NCI-H2081 treated with DMSO at 0.1 percent for 48 hours (cell line): ENCODE measurements around the gene STK25.
"Not testable (repeated sequence)": the region's sequence is repeated elsewhere in the genome, so short reads cannot be mapped to it uniquely, and the experiment has no call there.

ENCODE experiments used
- DNase-seq: peaks from one replicate; lab custom pipeline; 2025; lab: John Stamatoyannopoulos, UW

Gene STK25

DNA sequence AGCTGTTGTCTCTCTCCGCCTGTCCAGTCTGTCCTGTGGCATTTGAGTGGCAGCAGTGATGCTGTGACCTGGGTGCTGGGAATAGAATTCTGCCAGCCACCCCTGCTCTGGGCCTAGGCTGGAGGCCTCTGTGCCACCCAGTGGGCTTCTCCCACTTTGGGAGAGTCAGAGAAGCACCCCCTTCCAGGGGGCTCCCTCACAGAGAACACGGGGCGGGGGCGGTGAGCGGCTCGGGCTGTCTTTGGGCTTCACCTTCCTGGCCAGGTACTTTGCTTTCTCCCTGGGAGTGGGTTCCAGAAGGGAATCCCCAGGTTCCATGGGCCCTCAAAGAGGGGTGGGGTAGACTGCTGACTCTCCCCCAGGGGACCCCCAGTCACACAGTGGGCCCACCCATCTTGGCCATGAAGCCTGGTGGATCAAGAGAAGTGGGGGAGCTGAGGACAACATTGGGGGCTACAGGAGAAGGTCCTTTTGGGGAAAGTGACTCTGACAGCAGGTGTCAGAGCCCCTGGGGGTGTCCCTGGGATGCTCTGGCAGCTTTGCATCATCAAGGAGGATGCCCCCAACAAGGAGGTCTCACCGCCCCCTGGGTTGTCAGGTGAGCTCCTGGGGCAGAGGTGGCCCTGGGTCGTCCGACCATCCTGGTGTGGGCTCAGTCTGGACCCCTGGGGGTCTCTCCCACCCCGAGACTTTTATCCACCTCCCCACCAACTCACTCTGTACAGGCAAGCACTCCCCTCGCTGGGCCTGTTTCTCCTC, 31.4 kb upstream of the STK25 start:
- DNase-seq: no peak

DNA sequence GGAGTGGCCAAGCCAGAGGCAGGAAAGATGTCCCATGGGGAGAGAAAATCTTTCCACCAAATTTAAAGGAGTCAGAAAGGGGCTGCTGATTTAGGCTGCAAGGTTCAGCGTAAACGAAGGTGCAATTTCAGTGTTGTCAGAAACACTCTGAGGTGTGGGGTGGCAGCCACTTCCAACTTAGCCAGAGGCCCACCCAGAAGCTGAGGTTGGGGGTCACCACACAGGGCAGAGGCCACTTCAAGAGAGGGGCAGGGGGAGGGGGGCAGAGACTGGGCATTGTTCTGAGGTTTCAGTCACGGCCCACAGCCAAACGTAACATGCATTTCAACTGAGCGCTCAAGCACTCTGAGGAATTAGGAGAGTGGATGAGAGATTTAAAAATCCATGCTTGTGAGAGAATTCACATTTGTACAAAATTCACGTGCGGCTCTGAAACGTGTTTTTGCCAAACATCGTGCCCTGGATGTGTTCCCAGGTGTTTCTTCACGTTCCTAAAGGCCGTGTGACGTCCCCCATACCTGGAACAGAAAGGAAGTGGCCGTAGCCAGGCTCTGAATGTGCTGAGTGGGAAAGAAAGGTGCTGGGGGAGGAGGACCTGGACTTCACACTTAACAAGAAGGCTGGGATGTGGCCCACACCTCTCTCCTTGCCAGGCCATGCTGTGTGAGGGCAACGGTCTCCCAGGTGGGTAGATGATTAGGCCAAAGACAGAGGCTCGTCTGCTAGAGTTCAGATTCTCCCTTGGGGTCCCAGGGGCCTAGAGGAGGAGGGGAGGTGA, 30.6 kb upstream of the STK25 start:
- no peak for DNase-seq

DNA sequence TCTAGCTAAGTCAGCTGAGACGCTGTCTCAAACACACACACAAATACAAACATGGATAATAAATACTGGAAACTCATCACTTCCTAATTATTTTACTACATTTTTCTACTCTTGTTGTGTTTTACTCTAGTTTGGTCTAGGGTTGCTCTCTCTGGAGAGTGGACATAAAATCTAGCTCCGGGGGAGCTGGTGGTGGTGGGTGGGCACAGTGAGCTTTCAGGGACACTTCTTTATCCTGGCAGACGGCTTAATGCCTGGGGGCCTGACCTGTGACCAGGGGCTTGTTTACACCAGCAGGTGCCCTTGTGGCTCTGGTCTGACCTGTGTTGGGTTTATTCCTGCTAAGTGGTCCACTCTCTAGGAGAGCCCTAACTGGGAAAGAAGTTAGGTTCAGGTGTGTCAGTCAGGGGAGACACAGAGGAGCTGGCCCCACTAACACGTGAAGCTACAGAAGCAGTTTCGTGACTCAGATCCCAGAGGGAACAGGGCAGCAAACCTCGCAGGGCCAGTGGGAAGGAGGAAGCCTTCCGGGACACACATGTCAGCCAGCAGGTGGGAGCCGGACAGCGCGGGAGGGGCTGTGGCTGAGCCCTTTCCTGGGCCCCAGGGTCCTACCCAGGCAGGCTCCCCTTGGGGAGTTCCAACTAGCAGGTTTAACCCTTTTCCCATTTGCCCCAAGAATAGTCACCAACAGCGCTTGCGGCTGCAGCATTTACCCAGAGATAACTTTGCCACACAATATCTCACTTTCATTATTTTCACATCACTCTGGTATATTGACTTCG, 27.7 kb upstream of the STK25 start:
- DNase-seq: no peak

DNA sequence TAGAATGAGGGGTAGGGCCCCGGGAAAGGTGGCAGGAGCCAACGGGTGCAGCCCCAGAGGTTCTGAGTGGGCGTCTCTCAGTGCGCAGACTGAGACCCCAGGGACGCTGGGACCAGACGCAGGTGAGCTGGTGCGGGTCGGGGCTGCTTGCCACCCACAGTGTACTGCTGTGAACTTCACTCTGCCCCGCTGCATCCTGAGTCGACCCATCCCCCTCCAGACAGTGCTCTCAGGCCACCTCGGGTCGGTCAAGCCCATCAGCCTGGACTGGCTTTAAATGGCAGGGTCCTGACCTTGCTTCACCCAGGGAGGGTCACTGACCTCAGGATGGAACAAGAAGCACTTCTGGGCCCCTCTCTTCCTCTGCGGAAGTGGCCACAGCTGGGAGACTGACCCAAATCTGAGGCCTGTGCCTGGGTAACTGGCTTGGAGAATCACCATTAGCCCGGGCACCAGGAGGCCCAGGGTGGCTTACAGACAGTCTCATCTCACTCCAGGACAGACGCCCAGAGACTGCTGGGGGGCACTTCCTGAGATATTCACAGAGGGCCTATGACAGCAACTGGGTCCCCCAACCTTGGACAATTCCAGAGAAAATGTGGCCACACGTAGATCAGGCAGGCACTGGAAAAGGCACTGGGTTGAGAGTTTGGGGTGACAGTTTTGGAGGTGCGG, 26.5 kb upstream of the STK25 start:
- no peak for DNase-seq

DNA sequence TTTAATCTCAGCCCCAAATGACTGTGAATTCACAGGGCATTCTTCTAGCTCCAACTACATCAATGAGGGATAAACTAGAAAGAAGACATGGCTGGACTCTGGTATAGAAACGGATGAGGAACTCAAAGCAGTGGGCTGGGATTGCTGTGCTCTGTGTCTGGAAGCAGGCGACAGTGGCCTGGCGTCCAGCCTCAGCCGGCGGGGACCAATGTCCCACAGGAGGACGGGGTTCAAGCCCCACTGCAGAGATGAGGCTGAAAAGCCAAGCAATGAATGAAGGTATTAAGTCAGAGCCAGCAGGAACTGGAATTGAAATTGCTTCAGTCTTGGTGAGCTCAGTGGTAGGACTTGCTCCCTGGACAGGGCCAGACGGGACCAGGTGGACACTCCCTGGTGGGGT, 25.9 kb upstream of the STK25 start:
- no peak for DNase-seq

DNA sequence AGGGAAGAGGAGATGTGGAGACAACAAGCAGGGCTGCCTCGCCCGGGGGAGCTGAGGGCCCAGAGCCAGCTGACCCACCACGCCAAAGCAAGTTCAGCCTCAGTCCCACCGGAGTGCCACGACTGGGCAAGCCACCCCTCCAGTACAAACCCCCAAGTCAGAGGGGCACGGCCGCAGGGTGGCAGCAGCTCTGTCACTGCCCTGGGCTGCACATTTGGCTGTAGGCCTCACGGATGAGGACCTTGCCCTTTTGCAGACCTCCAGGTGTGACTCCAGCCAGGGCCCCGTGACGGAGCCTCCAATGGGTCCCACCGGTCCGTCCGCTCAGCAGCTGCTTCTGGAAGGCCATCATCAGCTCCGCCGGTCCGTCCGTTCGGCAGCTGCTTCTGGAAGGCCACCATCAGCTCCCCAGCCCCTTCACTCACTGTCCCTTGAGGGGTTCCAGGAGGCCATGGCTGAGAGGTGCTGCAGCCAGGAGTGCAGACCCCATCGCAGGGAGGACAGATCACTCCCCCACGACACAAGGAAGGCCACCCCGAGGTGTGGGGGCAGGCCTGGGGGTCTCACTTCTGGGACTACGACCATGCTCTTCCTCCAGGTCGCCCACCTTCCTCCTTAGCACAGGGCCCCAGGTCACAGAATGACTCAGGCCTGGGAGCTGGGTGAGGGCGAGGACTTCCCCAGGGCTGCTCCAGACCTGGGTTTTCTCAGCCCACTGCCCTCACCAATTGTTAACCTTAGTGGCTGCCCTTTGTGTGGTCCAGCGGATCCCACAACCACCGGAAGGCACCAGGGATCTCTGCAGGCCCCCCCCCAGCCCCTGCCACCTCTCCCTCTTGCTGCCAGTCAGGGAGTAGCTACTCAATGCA, 24.6 kb upstream of the STK25 start:
- DNase-seq: no peak

DNA sequence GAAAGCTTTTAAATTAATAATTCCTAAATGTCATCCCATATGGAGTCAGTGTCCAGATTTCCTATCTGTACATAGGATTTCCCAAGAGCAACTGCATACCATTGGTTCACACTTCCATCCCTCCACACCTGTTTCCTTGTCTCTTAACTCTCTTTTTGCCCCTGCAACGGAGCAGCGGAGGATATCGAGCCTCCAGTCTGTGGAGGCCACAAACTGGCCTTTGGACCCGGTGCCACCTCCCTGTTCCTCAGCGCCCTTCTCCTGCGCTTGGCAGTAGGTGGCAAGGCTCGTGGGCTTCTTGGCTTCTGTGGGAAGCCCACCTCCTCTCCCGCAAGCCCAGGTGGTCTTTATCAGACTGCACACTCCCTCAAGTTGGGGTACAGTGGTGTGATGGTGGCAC, 23.8 kb upstream of the STK25 start:
- DNase-seq: no peak

DNA sequence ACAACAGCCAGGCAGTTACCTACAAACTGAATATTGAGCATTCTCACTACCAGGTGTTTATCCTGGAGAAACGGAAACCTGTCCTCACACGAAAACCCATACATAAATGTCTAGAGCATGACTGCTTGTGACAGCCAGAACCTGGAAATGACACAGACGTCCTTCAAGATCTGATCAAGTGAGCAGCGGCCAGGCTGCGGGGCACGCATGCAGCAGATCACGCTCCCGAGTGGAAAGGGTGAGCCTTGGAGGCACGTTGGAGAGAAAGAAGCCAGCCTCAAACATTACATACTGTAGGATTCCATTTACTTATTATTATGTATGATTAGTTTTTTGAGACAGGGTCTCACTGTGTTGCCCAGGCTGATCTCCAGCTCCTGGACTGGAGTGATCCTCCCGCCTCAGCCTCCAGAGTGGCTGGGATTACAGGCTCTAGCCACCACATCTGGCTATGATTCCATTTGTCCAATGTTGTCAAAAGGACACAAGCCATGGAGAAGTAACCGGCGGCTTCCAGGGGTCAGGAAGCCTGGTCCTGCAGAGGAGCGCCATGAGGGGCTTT, 22.9 kb upstream of the STK25 start:
- no peak for DNase-seq

DNA sequence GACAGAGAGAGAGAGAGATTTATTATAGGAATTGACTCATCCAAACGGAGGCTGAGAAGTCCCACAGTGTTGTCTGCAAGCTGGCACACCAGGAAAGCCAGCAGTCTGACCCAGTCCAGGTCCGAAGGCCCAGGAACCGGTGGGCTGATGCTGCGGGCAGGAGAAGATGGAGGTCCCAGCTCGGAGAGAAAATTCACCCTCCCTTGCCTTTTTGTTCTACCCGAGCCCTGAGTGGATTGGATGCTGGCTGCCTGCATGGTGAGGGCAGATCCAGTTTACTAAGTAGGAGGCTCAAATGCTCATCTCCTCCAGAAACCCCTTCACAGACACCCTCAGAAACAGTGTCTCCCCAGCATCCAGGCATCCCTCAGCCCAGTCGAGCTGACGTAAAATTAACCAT, 22.2 kb upstream of the STK25 start:
- no peak for DNase-seq

DNA sequence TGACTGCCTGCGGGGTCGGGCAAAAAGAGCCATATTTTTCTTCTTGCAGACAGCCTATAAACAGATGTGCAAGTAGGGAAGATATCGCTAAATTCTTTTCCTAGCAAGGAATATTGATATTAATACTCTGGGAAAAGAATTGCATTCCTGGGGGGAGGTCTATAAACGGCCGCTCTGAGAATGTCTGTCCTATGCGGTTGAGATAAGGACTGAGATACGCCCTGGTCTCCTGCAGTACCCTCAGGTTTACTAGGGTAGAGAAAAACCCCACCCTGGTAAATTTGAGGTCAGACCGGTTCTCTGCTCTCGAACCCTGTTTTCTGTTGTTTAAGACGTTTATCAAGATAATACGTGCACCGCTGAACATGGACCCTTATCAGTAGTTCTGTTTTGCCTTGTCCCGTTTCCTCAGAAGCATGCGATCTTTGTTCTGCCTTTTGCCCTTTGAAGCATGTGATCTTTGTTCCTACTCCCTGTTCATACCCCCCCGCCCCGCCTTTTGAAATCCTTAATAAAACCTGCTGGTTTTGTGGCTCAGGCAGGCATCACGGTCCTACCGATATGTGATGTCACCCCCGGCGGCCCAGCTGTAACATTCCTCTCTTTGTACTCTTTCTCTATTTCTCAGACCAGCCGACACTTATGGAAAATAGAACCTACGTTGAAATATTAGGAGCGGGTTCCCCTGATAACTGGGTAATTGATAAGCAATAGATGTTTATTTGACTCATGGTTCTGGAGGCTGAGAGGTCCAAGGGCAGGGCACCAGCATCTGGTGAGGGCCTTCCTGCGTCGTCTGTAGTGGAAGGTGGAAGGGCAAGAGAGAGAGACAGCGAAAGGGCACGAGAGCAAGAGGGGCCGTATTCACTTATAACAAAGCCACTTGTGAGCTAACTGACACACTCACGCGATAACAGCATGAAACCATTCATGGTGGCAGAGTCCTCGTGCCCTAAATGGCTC, 17.7 kb upstream of the STK25 start:
- DNase-seq: not testable (repeated sequence)

DNA sequence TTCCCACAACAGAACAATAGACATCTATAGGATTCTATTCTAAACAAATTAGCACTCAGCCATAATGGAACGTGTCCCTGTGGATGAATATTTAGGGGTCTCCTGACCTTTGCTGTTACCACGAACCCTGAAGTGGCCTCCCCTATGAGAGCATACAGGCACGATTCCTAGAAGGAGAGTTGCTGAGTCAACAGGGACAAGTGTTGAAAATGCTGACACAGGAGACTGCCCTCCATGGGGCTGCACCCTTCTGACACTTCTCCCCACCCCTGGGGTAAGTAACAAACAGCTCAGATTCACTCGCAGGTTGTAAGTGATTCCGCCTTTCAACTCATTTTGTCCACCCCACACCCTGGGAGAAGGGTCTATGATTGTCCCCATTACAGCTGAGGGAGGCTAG, 14.1 kb upstream of the STK25 start:
- no peak for DNase-seq

DNA sequence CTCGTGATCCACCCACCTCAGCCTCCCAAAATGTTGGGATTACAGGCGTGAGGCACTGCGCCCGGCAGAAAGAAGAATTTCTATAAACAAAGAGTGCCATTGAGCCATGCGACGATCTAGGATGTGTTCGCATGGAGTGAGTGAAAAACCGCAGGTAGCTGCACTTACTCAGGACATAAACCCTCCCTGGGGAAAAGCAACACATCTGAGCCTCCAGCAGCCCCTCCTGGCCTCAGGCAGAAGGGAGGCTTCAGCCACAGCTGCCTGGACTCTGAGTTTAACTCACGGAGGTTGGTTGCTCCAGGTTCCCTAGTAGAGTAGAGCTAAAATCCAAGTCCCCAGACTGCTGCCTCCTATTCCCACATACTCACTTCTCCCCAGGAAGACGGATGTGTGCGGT, 11.3 kb upstream of the STK25 start:
- DNase-seq: no peak

DNA sequence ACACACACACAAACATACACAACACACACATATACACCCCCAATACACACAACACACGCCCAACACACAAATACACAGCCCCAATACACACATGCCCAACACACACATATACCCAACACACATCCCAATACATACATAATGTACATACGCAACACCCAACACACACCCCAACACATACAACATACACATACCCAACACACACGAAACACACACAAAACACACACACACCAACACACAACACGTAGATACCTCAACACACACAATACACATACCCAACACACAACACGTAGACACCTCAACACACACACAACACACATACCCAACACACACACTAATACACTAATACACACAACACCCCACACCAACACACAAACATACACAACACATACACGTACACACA, 8.9 kb upstream of the STK25 start:
- no peak for DNase-seq

DNA sequence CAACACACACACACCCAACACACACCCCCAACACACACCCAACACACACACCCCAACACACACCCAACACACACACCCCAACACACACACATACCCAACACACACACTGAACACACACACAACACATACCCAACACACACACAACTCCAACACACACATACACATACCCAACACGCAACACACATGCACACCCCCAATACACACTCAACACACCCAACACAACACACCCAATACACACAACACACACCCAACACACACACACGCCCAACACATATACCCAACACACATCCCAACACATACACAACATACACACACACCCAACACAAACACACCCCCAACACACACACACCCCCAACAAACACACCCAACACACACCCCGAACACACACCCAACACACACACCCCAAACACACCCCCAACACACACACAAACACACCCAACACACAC, 8.2 kb upstream of the STK25 start:
- DNase-seq: no peak

DNA sequence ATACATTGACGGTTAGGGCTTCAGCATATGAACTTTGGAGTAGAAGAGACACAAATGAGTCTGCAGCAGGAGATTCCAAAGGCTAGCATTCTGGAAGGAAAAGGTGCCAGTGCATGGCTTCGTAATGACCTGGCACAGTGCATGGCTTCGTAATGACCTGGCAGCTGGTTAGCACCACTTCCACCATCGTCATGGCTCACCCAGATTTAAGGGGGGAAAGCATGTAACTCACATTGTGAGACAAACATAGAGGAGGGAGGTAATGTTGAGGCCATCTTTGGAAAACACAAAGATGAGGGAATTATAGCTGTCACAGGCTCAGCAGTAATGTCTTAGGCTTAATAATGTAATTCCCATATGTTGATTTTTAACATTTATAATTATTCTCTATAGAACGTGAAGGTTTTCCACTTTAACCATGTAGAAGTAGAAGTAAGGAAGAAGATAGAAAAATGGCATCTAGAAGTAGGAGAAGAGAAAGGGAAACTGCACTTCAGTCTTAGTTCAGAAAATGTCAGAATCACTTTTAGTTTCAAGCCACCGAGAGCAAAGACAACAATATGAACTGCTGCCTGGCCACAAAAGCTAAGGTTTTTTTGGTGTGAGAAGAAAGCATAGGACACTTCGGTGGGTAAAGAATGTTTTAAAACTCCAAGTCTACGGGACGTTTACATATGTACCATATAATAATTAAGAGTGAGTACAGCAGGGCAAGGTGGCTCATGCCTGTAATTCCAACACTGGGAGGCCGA, 6.8 kb upstream of the STK25 start:
- DNase-seq: no peak

DNA sequence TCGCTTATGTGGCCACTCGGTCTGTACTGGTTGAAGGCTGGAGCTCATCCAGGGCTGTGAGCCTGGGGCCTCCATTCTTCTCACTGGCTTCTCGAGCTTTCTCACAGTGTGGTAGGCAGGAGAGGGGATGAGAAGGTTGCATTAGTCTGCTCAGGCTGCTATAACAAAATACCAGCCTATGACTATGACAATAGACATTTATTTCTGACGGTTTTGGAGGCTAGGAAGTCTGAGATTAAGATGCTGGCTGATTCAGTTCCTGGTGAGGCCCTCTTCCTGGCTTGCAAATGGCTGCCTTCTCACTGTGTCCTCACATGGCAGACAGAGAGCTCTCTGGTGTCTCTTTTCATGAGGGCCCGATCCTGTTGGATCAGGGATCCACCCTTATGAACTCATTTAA, 6.2 kb upstream of the STK25 start:
- DNase-seq: no peak

DNA sequence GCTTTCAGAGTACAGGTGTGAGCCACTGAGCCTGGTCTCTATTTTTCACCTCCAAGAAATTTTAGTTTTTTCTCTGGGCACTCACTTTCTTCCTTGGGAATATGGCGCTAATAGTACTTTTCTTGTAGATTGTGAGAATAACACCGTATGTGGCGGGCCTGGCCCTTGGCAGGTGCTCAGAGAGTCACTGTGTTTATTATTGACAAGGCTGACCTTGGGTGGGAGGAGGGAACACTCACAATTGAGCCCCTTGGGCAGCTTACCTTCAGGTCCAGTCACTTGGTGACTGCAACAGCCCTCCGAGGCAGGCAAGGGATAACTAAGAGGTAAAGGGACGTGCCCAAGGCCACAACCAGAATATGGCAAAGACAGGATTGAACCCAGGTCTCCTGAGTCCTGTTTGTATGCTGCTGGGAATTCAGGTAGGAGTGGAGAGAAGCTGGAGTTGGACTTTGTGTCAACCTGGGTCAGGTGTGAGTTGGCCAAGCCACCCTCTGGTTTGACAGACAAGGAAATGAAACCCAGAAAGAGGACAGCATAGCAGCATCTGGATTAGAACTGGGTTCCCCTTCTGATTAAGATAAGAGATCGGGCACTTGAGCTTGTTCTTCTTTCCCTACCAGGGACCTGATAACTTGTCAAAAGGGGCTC, 2.8 kb upstream of the STK25 start:
- no peak for DNase-seq

DNA sequence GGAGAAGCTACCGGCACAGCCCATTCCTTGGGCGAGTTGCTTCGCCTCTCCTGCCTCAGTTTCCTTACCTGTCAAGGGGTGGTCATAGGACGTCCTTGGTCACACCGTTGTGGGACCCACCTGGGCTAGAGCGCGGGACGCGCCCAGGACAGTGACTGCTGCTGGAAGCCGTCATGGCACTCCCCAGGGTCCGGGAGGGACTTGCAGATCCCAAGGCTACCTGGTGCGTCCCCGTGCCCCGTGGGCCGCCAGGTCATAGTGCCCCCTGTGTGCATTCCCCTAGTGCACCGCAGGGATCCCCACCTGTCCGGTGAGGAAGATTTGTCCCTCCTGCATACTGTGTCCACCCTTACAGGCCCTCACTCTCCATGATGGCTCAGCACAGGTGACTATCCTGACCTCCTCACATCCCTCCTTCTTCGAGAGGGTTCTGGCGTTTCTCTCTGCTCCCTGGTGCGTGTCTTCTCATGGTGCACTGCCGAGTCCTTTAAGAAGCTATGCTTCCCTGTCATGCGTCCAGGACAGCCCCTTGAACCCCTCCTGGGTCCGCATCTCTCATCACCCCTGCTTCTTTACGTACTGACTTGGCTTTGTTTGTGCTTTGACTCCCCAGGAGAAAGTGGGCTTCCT, 886 bp upstream of the STK25 start:
- no peak for DNase-seq
